ENCODE data around the gene SYT13.

GRCh38 chr11:45208135-45208534 lies 78.0 kb downstream of the SYT13 start:
- TF ChIP-seq CTCF (IDR thresholded peaks at IDR 0.05; ENCODE audit: low read length) (no peak), EZH2 (IDR thresholded peaks at IDR 0.05; ENCODE audit: borderline replicate concordance, low read length) (no peak)

Measured in OCI-LY1 (cell line).